HEK293T (cell line): ENCODE measurements around the gene GYG2.
"Not testable (repeated sequence)": the region's sequence is repeated elsewhere in the genome, so short reads cannot be mapped to it uniquely, and the experiment has no call there.

Experiments
- CTCF ChIA-PET: fragments of 350-600 bp; formaldehyde crosslinking; extraction: SDS; loops from one replicate; lab custom pipeline; 2021; ENCODE audit warnings: antibody characterized with exemption, inconsistent platforms; lab: Yijun Ruan, JAX
- POLR2A ChIA-PET: fragments of 350-600 bp; formaldehyde crosslinking; extraction: SDS; loops from one replicate; lab custom pipeline; 2020; ENCODE audit warnings: antibody characterized with exemption, inconsistent platforms; lab: Yijun Ruan, JAX
- DNase-seq: peaks from one replicate; pipeline ENCODE4 v3.0.0; 2012; ENCODE audit warnings: mixed read lengths; ENCODE audit errors: extremely low spot score
- ARNT ChIP-seq: fragments of 450-650 bp; IDR thresholded peaks from 2 replicates; pipeline ENCODE4 v1.6.1; 2017; ENCODE audit warnings: mild to moderate bottlenecking
- BHLHE40 ChIP-seq: fragments of 450-650 bp; IDR thresholded peaks from 2 replicates; pipeline ENCODE4 v1.6.1; 2016; ENCODE audit warnings: mild to moderate bottlenecking, moderate library complexity, borderline replicate concordance
- CTBP1 ChIP-seq: fragments of 450-650 bp; IDR thresholded peaks from 2 replicates; pipeline ENCODE4 v1.6.1; 2016; ENCODE audit warnings: borderline replicate concordance
- ELF4 ChIP-seq: fragments of 450-650 bp; IDR thresholded peaks from 2 replicates; pipeline ENCODE4 v1.6.1; 2017; ENCODE audit warnings: antibody characterized with exemption
- FOXA1 ChIP-seq: fragments of 450-650 bp; IDR thresholded peaks from 2 replicates; pipeline ENCODE4 v1.6.1; 2016; ENCODE audit warnings: mild to moderate bottlenecking
- FOXK2 ChIP-seq: fragments of 450-650 bp; IDR thresholded peaks from 2 replicates; pipeline ENCODE4 v1.6.1; 2016; ENCODE audit warnings: mild to moderate bottlenecking
- FOXM1 ChIP-seq: fragments of 450-650 bp; IDR thresholded peaks from 2 replicates; pipeline ENCODE4 v1.6.1; 2017; ENCODE audit warnings: mild to moderate bottlenecking, borderline replicate concordance
- HDGF ChIP-seq: fragments of 450-650 bp; IDR thresholded peaks from 2 replicates; pipeline ENCODE4 v1.6.1; 2017; ENCODE audit warnings: antibody characterized with exemption, borderline replicate concordance
- L3MBTL2 ChIP-seq: fragments of 450-650 bp; conservative IDR thresholded peaks from 2 replicates; pipeline ENCODE4 v1.6.1; 2016; ENCODE audit warnings: mild to moderate bottlenecking
- LEF1 ChIP-seq: fragments of 450-650 bp; IDR thresholded peaks from 2 replicates; pipeline ENCODE4 v1.6.1; 2017; ENCODE audit warnings: mild to moderate bottlenecking, borderline replicate concordance
- NFRKB ChIP-seq: fragments of 450-650 bp; IDR thresholded peaks from 2 replicates; pipeline ENCODE4 v1.6.1; 2016; ENCODE audit warnings: mild to moderate bottlenecking, moderate library complexity
- PKNOX1 ChIP-seq: fragments of 450-650 bp; IDR thresholded peaks from 2 replicates; pipeline ENCODE4 v1.6.1; 2016
- SP1 ChIP-seq: fragments of 450-650 bp; IDR thresholded peaks from 2 replicates; pipeline ENCODE4 v1.6.1; 2017
- SUZ12 ChIP-seq: fragments of 450-650 bp; IDR thresholded peaks from 2 replicates; pipeline ENCODE4 v1.6.1; 2016; ENCODE audit warnings: mild to moderate bottlenecking
- TARDBP ChIP-seq: fragments of 450-650 bp; IDR thresholded peaks from 2 replicates; pipeline ENCODE4 v1.6.1; 2016
- ZNF384 ChIP-seq: fragments of 450-650 bp; IDR thresholded peaks from 2 replicates; pipeline ENCODE4 v1.6.1; 2016

The GYG2 gene

GRCh38 chrX:2889045-2889605, 60.4 kb downstream of the GYG2 start:
- CTCF ChIA-PET: interaction anchor here (0.8 kb wide), 1 partner anchor 135 kb away, joined by 3 read pairs; no protein-coding TSS in a partner anchor
- no peak for TF ChIP-seq ARNT
- TF ChIP-seq HDGF: no peak
- TF ChIP-seq SP1: no peak
- TF ChIP-seq SUZ12: no peak
- no peak for TF ChIP-seq PKNOX1
- no peak for TF ChIP-seq CTBP1
- TF ChIP-seq TARDBP: no peak
- no peak for TF ChIP-seq FOXK2
- TF ChIP-seq NFRKB: no peak
- no peak for TF ChIP-seq BHLHE40
- no peak for TF ChIP-seq FOXA1
- TF ChIP-seq LEF1: no peak
- no peak for TF ChIP-seq FOXM1
- TF ChIP-seq ELF4: no peak
- TF ChIP-seq L3MBTL2: no peak
- no peak for TF ChIP-seq ZNF384
- no peak for DNase-seq
- POLR2A ChIA-PET: no interaction called here

GRCh38 chrX:2889706-2890490, 61.2 kb downstream of the GYG2 start:
- DNase-seq, POLR2A ChIA-PET: not testable (repeated sequence)
- CTCF ChIA-PET: interaction anchor here (0.6 to 0.7 kb wide), 2 partner anchors 74 to 190 kb away, joined by 3 to 4 read pairs; a partner anchor contains a TSS

- CTCF ChIA-PET: interaction anchor here (0.7 to 1.0 kb wide), 2 partner anchors 73 to 144 kb away, joined by 3 to 4 read pairs; a partner anchor contains a TSS
- DNase-seq, POLR2A ChIA-PET: not testable (repeated sequence)
These were observed 62.1 kb downstream of the GYG2 start for GRCh38 chrX:2890536-2891460.

- ChIA-PET CTCF (no interaction called here), POLR2A (no interaction called here)
- TF ChIP-seq NFRKB: no peak
- TF ChIP-seq BHLHE40: no peak
- TF ChIP-seq SUZ12: no peak
- no peak for TF ChIP-seq LEF1
- no peak for TF ChIP-seq FOXK2
- TF ChIP-seq PKNOX1: no peak
- no peak for TF ChIP-seq TARDBP
- no peak for TF ChIP-seq ZNF384
- no peak for TF ChIP-seq ELF4
- no peak for TF ChIP-seq FOXM1
- TF ChIP-seq L3MBTL2: no peak
- TF ChIP-seq HDGF: no peak
- DNase-seq: no peak
These were observed 64.1 kb downstream of the GYG2 start for GRCh38 chrX:2892816-2893215.

GRCh38 chrX:2894885-2895292, 66.2 kb downstream of the GYG2 start:
- POLR2A ChIA-PET: interaction anchor here (1.4 kb wide), 1 partner anchor 88 kb away, joined by 4 read pairs; no protein-coding TSS in a partner anchor
- CTCF ChIA-PET: no interaction called here
- DNase-seq: peak; percentile 64
- TF ChIP-seq TARDBP (no peak), ARNT (peak; percentile 94), CTBP1 (peak; percentile 83), L3MBTL2 (0 out of 2 replicates have a peak, but pooled peaks have one; percentile 16), LEF1 (no peak), PKNOX1 (peak; percentile 95)

- no peak for DNase-seq
- ChIA-PET CTCF (no interaction called here), POLR2A (no interaction called here)
- no peak for TF ChIP-seq TARDBP
- TF ChIP-seq FOXM1: no peak
- TF ChIP-seq BHLHE40: no peak
- no peak for TF ChIP-seq ZNF384
- TF ChIP-seq HDGF: no peak
- TF ChIP-seq SUZ12: no peak
- TF ChIP-seq NFRKB: no peak
- no peak for TF ChIP-seq ELF4
- no peak for TF ChIP-seq FOXA1
- no peak for TF ChIP-seq L3MBTL2
These were observed 68.6 kb downstream of the GYG2 start for GRCh38 chrX:2897311-2897689.

GRCh38 chrX:2897690-2898623, 69.2 kb downstream of the GYG2 start:
- POLR2A ChIA-PET: not testable (repeated sequence)

More at GRCh38 chrX:2897690-2898623, 69.2 kb downstream of the GYG2 start:
- CTCF ChIA-PET, DNase-seq: not testable (repeated sequence)
